ENCODE results near the gene TMEFF2. TPM values are rescaled to one million over a fixed set of nuclear protein-coding genes. Genes with fewer than 3 reads are reported as not detected.

The TMEFF2 gene
- total and polyA plus RNA-seq, 2 of the 8 experiments (the other 6 are each of a cell fraction or from before 2014, with no cell fraction given), result 0.91 to 3.7 TPM

DNA sequence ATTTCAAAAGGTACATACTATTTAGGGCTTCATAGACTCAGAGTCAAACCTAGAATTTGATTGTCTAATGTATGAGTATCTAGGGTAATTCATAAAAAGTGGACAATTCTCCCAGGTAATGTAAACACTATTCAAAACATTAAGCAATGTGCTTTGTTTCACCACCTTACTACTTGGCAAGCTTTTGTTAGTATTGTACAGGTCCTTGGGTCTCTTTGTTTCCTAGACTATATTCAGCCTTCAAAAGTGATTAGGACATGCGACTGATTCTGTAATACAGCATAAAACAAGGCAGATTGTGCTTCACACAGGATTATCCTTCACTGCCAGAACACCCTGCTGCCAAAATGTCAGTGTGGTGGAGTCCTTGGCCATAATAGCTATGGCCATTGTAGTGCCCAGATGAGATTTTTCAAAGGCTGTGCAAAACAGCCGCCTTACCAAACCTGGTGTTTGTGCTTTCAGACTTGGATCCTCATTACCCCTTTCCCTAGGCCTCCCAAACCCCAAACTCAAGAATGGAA, 257.8 kb downstream of the TMEFF2 start:
- Histone ChIP-seq H4K91ac (replicated peaks; ENCODE audit: insufficient read length, low read length) (no peak overlapping the region), H4K20me1 (replicated peaks in 1 of 2; ENCODE audit: control insufficient read depth in 1 of 2, insufficient read depth in 2 of 2, low read length in 2 of 2) (no peaks in the 10 kb centered on the region), H3K9ac (replicated peaks in 1 of 4; ENCODE audit: extremely low read depth in 1 of 4, low read depth in 3 of 4, low read length in 3 of 4) (no peak overlapping the region), H3K23ac (ENCODE audit: insufficient read length) (no peak overlapping the region), H3K18ac (ENCODE audit: extremely low read depth, low read length) (no peak overlapping the region; the same call in 1 of the 2 replicates), H3K56ac (replicated peaks; ENCODE audit: insufficient read length, low read depth, low read length) (no peak overlapping the region), H2BK15ac (ENCODE audit: low read length) (no peak overlapping the region), H3K79me1 (ENCODE audit: low read depth, low read length) (no peaks in the 10 kb centered on the region), H2BK20ac (ENCODE audit: low read length) (no peak overlapping the region), H2BK12ac (ENCODE audit: low read depth, low read length) (no peak overlapping the region), H2BK120ac (replicated peaks; ENCODE audit: low read depth, low read length) (no peak overlapping the region), H3K36me3 (ENCODE audit: control insufficient read depth in 2 of 4, insufficient read depth in 4 of 4, low read length in 3 of 4) (no peaks in the 10 kb centered on the region), H2AFZ (ENCODE audit: low read length) (0 out of 2 replicates have a peak overlapping the region, but pooled peaks have one; percentile 50), H3K79me2 (ENCODE audit: control insufficient read depth in 1 of 2, insufficient read depth in 2 of 2, low read length in 2 of 2) (no peaks in the 10 kb centered on the region), H4K8ac (ENCODE audit: extremely low read depth, insufficient read depth, low read length) (no peak overlapping the region), H3K27me3 (replicated peaks in 1 of 4; ENCODE audit: control insufficient read depth in 3 of 4, extremely low read depth in 1 of 4, insufficient read depth in 3 of 4, low read length in 3 of 4) (no peaks in the 10 kb centered on the region), H3K14ac (ENCODE audit: insufficient read length) (no peak overlapping the region), H3K4me1 (replicated peaks in 1 of 4; ENCODE audit: control insufficient read depth in 3 of 4, insufficient read depth in 4 of 4, low read length in 3 of 4) (no peaks in the 10 kb centered on the region), H2BK5ac (ENCODE audit: low read depth, low read length) (no peak overlapping the region), H2AK5ac (ENCODE audit: low read depth, low read length) (no peak overlapping the region), H3K4me3 (ENCODE audit: extremely low read depth in 1 of 4, insufficient read depth in 2 of 4, low read depth in 3 of 4, low read length in 4 of 4) (no peak overlapping the region), H3K23me2 (ENCODE audit: low read depth, low read length) (no peaks in the 10 kb centered on the region), H4K5ac (ENCODE audit: insufficient read length, low read depth, low read length) (no peak overlapping the region), H3K4me2 (ENCODE audit: insufficient read depth in 1 of 2, low read depth in 2 of 2, low read length in 2 of 2) (no peak overlapping the region), H3K4ac (replicated peaks; ENCODE audit: insufficient read length, low read depth, low read length) (no peak overlapping the region), H3K27ac (ENCODE audit: low read depth, low read length) (no peak overlapping the region), H3K9me3 (ENCODE audit: insufficient read depth in 2 of 2, low read depth in 1 of 2, low read length in 1 of 2) (no peaks in the 10 kb centered on the region)
- no peak for TF ChIP-seq BACH1 (IDR thresholded peaks at IDR 0.05; ENCODE audit: low read length)
- TF ChIP-seq JUND (IDR thresholded peaks at IDR 0.05; ENCODE audit: low read length), result no peak
- TF ChIP-seq, protein P1, sequence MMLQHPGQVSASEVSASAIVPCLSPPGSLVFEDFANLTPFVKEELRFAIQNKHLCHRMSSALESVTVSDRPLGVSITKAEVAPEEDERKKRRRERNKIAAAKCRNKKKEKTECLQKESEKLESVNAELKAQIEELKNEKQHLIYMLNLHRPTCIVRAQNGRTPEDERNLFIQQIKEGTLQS (IDR thresholded peaks at IDR 0.05; ENCODE audit: insufficient read depth, low read depth, low read length), result no peak
- TF ChIP-seq JUN (IDR thresholded peaks at IDR 0.05; ENCODE audit: low read depth, low read length), result no peak
- no peak for TF ChIP-seq POLR2A (IDR thresholded peaks at IDR 0.05; ENCODE audit: control extremely low read depth in 1 of 2, low read depth in 2 of 2, low read length in 2 of 2)
- no peak for TF ChIP-seq BCL11A (IDR thresholded peaks at IDR 0.05; ENCODE audit: low read depth in 2 of 2, low read length in 2 of 2)
- TF ChIP-seq RXRA (IDR thresholded peaks at IDR 0.05; ENCODE audit: insufficient read depth, low read depth, low read length), result no peak
- no peak for FAIRE-seq
- POLR2A ChIA-PET (ENCODE audit: partially characterized antibody), result no interaction called here
- WGBS, 2 experiments (ENCODE audit: extremely low coverage in 1 of 2, insufficient coverage in 1 of 2, insufficient read length in 1 of 2, insufficient replicate concordance in 2 of 2, low coverage in 1 of 2, low lambda C conversion rate in 2 of 2, missing lambda C conversion rate in 1 of 2), result 97% methylated on average over 2 of the region's 2 CpGs; no CpG with 5 or more reads in 1 of the 2 experiments
- CTCF ChIA-PET (ENCODE audit: partially characterized antibody), result interaction anchor here (0.8 to 1.6 kb wide), 2 partner anchors 67 to 120 kb away, joined by 3 to 5 read pairs; no protein-coding TSS in a partner anchor
- DNase-seq (ENCODE audit: low read depth in 1 of 2, low spot score in 2 of 2), result no peak

Measured in H1 (cell line).